Heart left ventricle (tissue), 16 donors: ENCODE results near the gene TPRN. TPM values are rescaled to one million over a fixed set of nuclear protein-coding genes. Genes with fewer than 3 reads are reported as not detected.

Source experiments
- ATAC-seq, 4 donors: fragments of 200-7000 bp; cut with Tn5 transposase; one replicate each; pipeline ENCODE4 v1.9.1; 2020 to 2022; ENCODE audit warnings: moderate library complexity in 4 of 4, mild to moderate bottlenecking in 3 of 4, moderate number of reproducible peaks in 1 of 4
- DNase-seq, 5 donors: peaks; one replicate each; pipeline ENCODE4 v3.0.0-alpha.2; 2020
- H3K27ac ChIP-seq, 12 donors: fragments of 200-600 bp; sonication (generic) in 4 of 12; one replicate each; pipeline versions ENCODE4 v1.5.0 to v1.8.0; 2016 to 2022; ENCODE audit warnings: mild to moderate bottlenecking in 2 of 12
- H3K27me3 ChIP-seq, 9 donors: fragments of 200-600 bp; sonication (generic) in 2 of 9; one replicate each; pipeline versions ENCODE4 v1.5.1 to v1.8.0; 2016 to 2022; ENCODE audit warnings: mild to moderate bottlenecking in 3 of 9
- H3K36me3 ChIP-seq, 9 donors: fragments of 200-600 bp; sonication (generic) in 2 of 9; one replicate each; pipeline versions ENCODE4 v1.5.0 to v1.8.0; 2018 to 2022; ENCODE audit warnings: mild to moderate bottlenecking in 2 of 9
- H3K4me1 ChIP-seq, 12 donors: fragments of 200-600 bp; sonication (generic) in 4 of 12; one replicate each; pipeline versions ENCODE4 v1.5.0 to v1.8.0; 2016 to 2022; ENCODE audit warnings: mild to moderate bottlenecking in 3 of 12
- H3K4me3 ChIP-seq, 12 donors: fragments of 200-600 bp; sonication (generic) in 4 of 12; one replicate each; pipeline versions ENCODE4 v1.5.0 to v1.8.0; 2017 to 2022; ENCODE audit warnings: mild to moderate bottlenecking in 9 of 12, moderate library complexity in 4 of 12
- H3K9me3 ChIP-seq, 12 donors: fragments of 200-600 bp; sonication (generic) in 4 of 12; one replicate each; pipeline versions ENCODE4 v1.5.0 to v1.8.0; 2016 to 2022; ENCODE audit warnings: mild to moderate bottlenecking in 1 of 12
- POLR2A ChIP-seq, 2 donors: fragments of 450-650 bp; IDR thresholded peaks; one replicate each; pipeline ENCODE4 v1.6.1; 2017; ENCODE audit warnings: antibody characterized with exemption in 2 of 2, mild to moderate bottlenecking in 2 of 2, moderate library complexity in 2 of 2
- WGBS, 4 donors: extraction: QIAGEN DNeasy Blood & Tissue Kit in 2 of 4; methylation state at CpG; one replicate each; pipeline versions ENCODE4 v1.1.5 to v1.1.7; 2013 to 2018; 5-methylcytosine and 5-hydroxymethylcytosine counted together
- intact Hi-C, 10 donors: fragments of 100-400 bp; cut with DNase I; formaldehyde crosslinking; loops; one replicate each; pipeline versions ENCODE4 v1.11.1 to v1.14.2; 2022
- polyA plus RNA-seq, 2 donors: library from polyadenylated mRNA; stranded (reverse); fragments of 200-250 nt; gene quantifications; one replicate each; pipeline ENCODE4 v1.2.3, GENCODE V29; 2013
- total RNA-seq, 9 donors: library from RNA; depleted of rRNA in 2 of 9; stranded (reverse); fragments of >200 nt in 2 of 9; fragmentation: NEBNext Ultra II Directional in 3 of 9; extraction: Animal tissue kit (Norgen Biotek cat#: 25700) in 3 of 9; gene quantifications; one replicate each; pipeline versions ENCODE4 v1.1.0 to v1.2.4, GENCODE V29; 2016 to 2023
- TF ChIP-seq, protein P1 (sequence below), 12 donors: fragments of 200-600 bp; sonication (generic) in 4 of 12; IDR thresholded peaks; one replicate each; pipeline versions ENCODE4 v1.5.0 to v1.8.0; 2018 to 2022; ENCODE audit warnings: antibody characterized with exemption in 12 of 12, mild to moderate bottlenecking in 5 of 12
- donor health status: ischemic (EF 13 %, LVEDD 7.1; RV severe dilation, severe dysfunction).
- donor health status: healthy with polysubstance abuse.
- donor health status: DM: no; HTN: yes; CAD: no.
- donor health status: DM: no; HTN: no; CAD: no.
- donor health status: ischemic (EF 25% LVEDD 6.9; RV normal size, moderate dysfunction).
- donor health status: ischemic (EF 25% LVEDD 5.7; RV mildly dilated, moderate dysfunction).
- donor health status: healthy.
- donor health status: DM: yes; HTN: yes; CAD: no.
- donor health status: ischemic (EF 35%, LVEDD 5.7; RV mildly dilated, moderate dysfunction).
- donor health status: nonischemic (EF 11% LVEDD 7.7; RV severe dilation, severe dysfunction).
- donor health status: DM: yes; HTN: yes; CAD: no.
- donor health status: PGD.
- donor health status: ischemic (EF 29% LVEDD 5.4; RV normal size, mild dysfunction).
- donor health status: nonischemic (EF 23%, LVEDD 6.1; RV moderate dilation, normal function).

TPRN gene
- total and polyA plus RNA-seq, 11 donors, result 11.5 to 18.0 (median 16.6) TPM

DNA sequence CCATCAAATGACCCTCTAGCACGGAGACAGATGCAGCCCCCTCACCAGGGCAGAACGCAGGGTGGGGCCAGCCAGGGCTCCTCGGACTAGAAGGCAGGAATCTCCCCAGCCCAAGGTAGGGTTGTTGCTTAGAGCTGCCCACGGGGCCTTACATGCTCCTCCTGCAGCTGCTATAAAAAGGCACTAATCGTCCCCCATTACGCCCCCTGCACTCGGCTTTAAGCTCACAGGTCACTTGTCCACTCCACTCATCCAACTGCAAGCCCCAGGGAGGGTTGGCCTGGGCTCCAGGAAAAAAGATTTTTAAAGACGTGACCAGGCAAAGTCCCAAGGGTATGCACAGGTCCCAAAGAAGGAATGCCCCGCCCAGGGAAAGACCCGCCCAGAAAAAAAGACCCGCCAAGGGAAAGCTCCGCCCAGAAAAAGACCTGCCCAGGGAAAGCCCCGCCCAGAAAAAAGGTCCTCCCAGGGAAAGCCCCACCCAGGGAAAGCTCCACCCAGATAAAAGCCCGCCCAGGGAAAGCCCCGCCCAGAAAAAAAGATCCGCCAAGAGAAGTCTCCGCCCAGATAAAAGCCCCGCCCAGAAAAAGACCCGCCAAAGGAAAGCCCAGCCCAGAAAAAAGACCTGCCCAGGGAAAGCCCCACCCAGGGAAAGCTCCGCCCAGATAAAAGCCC, 50.5 kb downstream of the TPRN start:
- H3K27me3 ChIP-seq, result peaks cover 0 to 46% (median 11%) of the 10 kb centered on the region in 9 donors
- no peak for ATAC-seq
- TF ChIP-seq POLR2A (IDR thresholded peaks at IDR 0.05), result no peak
- TF ChIP-seq, protein P1, sequence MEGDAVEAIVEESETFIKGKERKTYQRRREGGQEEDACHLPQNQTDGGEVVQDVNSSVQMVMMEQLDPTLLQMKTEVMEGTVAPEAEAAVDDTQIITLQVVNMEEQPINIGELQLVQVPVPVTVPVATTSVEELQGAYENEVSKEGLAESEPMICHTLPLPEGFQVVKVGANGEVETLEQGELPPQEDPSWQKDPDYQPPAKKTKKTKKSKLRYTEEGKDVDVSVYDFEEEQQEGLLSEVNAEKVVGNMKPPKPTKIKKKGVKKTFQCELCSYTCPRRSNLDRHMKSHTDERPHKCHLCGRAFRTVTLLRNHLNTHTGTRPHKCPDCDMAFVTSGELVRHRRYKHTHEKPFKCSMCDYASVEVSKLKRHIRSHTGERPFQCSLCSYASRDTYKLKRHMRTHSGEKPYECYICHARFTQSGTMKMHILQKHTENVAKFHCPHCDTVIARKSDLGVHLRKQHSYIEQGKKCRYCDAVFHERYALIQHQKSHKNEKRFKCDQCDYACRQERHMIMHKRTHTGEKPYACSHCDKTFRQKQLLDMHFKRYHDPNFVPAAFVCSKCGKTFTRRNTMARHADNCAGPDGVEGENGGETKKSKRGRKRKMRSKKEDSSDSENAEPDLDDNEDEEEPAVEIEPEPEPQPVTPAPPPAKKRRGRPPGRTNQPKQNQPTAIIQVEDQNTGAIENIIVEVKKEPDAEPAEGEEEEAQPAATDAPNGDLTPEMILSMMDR (IDR thresholded peaks at IDR 0.05), result no peak
- no peak overlapping the region for H3K4me3 ChIP-seq
- H3K27ac ChIP-seq, result no peak overlapping the region
- no peaks in the 10 kb centered on the region for H3K4me1 ChIP-seq
- DNase-seq, result no peak
- no peaks in the 10 kb centered on the region for H3K36me3 ChIP-seq
- intact Hi-C loops, result loop anchor here in 1 of 10 donors (10.0 kb wide), 1 partner anchor 355 kb away; no protein-coding TSS in a partner anchor
- no peaks in the 10 kb centered on the region for H3K9me3 ChIP-seq
- 40 to 59% (median 57%) methylated on average over 17 to 20 of the region's 20 CpGs for WGBS, 4 donors

DNA sequence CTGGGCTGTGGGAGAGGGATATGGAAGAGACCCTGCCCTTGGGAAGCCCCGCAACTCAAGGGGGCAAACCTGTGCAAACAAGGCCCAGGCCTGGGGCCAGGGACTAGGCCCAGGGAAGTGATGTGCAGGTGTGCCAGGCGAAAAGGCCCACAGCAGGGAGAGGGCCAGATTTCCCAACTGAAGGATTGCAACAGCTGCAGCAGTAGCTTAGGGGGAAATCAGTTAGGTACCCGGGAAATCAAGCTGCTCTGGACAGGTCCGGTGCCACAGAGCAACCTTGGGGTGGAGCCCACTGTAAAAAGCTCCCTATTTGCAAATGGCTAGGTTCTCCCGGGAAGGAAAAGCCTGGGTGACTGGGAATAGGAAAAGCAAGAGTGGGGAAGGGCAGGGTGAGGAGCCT, 51.2 kb downstream of the TPRN start:
- no peaks in the 10 kb centered on the region for H3K9me3 ChIP-seq
- TF ChIP-seq, protein P1 (IDR thresholded peaks at IDR 0.05), result no peak
- no peak for TF ChIP-seq POLR2A (IDR thresholded peaks at IDR 0.05)
- H3K4me3 ChIP-seq, result no peak overlapping the region
- peaks cover 0 to 40% (median 11%) of the 10 kb centered on the region in 9 donors for H3K27me3 ChIP-seq
- ATAC-seq (no peak), DNase-seq (no peak)
- H3K27ac ChIP-seq, result no peak overlapping the region
- H3K36me3 ChIP-seq, result no peaks in the 10 kb centered on the region
- 81 to 90% (median 85%) methylated on average over 5 of the region's 5 CpGs for WGBS, 4 donors
- no peaks in the 10 kb centered on the region for H3K4me1 ChIP-seq
- intact Hi-C loops, result loop anchor here in 1 of 10 donors (10.0 kb wide), 1 partner anchor 355 kb away; no protein-coding TSS in a partner anchor

DNA sequence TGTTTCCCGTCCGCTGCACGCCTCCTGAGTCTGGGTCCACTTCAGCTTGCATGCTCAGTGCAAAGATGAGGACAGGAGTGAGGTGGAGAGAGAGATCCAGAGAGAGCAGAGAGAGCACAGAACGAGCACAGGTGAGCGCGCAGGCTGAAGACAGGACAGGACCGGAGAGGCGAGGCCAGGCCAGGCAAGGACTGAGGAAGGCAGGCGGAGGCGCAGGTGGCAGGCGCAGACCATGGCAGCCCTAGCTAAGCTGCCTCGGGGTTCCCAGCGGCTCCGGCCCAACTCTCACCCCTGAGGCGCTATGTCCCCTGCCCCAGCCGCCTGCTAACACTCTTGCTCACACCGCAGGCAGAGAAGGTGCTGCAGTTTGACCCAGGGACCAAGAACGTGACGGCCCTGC, 51.9 kb downstream of the TPRN start:
- Histone ChIP-seq H3K27me3 (peaks cover 4 to 47% (median 15%) of the 10 kb centered on the region in 9 donors), H3K9me3 (no peaks in the 10 kb centered on the region), H3K27ac (no peak overlapping the region), H3K36me3 (no peaks in the 10 kb centered on the region), H3K4me3 (no peak overlapping the region), H3K4me1 (no peaks in the 10 kb centered on the region)
- ATAC-seq (no peak), DNase-seq (no peak)
- intact Hi-C loops, result loop anchor here in 1 of 10 donors (10.0 kb wide), 1 partner anchor 356 kb away; no protein-coding TSS in a partner anchor
- 76 to 85% (median 81%) methylated on average over 14 to 19 of the region's 19 CpGs for WGBS, 4 donors
- TF ChIP-seq, protein P1 (IDR thresholded peaks at IDR 0.05), result no peak
- no peak for TF ChIP-seq POLR2A (IDR thresholded peaks at IDR 0.05)

DNA sequence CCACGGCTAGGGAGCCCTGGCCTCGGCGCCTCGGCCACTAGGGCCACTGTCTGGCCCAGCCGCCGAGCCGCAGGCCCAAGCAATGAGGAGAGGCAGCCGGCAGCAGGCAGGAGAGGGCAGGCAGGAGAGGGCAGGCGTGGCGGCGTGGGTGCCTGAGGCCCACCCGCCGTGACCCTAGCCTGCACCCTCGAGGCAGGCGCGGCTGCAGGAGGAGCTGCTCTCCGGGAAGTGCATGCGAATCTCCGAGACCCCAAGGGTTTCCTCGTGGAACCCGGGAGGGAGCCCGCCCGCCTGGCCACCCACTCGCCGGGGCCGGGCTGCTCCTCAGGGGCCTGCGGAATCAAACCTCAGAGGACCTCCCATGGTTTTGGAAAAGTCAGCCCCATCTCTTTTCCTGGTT, 52.3 kb downstream of the TPRN start:
- H3K27me3 ChIP-seq, result peaks cover 8 to 51% (median 19%) of the 10 kb centered on the region in 9 donors
- no peak overlapping the region for H3K27ac ChIP-seq
- no peak overlapping the region for H3K4me3 ChIP-seq
- DNase-seq (no peak), ATAC-seq (no peak)
- intact Hi-C loops, result loop anchor here in 1 of 10 donors (10.0 kb wide), 1 partner anchor 357 kb away; no protein-coding TSS in a partner anchor
- no peaks in the 10 kb centered on the region for H3K9me3 ChIP-seq
- TF ChIP-seq POLR2A (IDR thresholded peaks at IDR 0.05), result no peak
- TF ChIP-seq, protein P1 (IDR thresholded peaks at IDR 0.05), result no peak
- H3K36me3 ChIP-seq, result no peaks in the 10 kb centered on the region
- 67 to 76% (median 71%) methylated on average over 27 of the region's 27 CpGs for WGBS, 4 donors
- H3K4me1 ChIP-seq, result no peaks in the 10 kb centered on the region
